Right lobe of liver (tissue), 6 donors: ENCODE measurements around the gene PRKAG2. TPM values are rescaled to one million over a fixed set of nuclear protein-coding genes. Genes with fewer than 3 reads are reported as not detected.
A peak's percentile ranks its signal among the peaks of the same experiment; 100 is the strongest.

Experiments
- ATAC-seq, 4 donors: fragments of 200-7000 bp; cut with Tn5 transposase; one replicate each; pipeline ENCODE4 v1.9.1; 2020; ENCODE audit warnings: mild to moderate bottlenecking in 4 of 4, moderate library complexity in 4 of 4
- DNase-seq, 3 donors: peaks; one replicate each; pipeline ENCODE4 v3.0.0-alpha.2; 2020
- H3K27ac ChIP-seq, 3 donors: fragments of 200-600 bp; one replicate each; pipeline ENCODE4 v1.8.0; 2022
- H3K27me3 ChIP-seq, 2 donors: fragments of 200-600 bp; one replicate each; pipeline ENCODE4 v1.8.0; 2022
- H3K36me3 ChIP-seq, 4 donors: fragments of 200-600 bp; sonication (generic) in 1 of 4; one replicate each; pipeline versions ENCODE4 v1.5.1 to v1.8.0; 2017 to 2022; ENCODE audit warnings: control low read depth in 1 of 4
- H3K4me1 ChIP-seq, 4 donors: fragments of 200-600 bp; sonication (generic) in 1 of 4; one replicate each; pipeline versions ENCODE4 v1.5.1 to v1.8.0; 2017 to 2022; ENCODE audit warnings: control low read depth in 1 of 4
- H3K4me3 ChIP-seq, 3 donors: fragments of 200-600 bp; one replicate each; pipeline ENCODE4 v1.8.0; 2022
- H3K9me3 ChIP-seq, 4 donors: fragments of 200-600 bp; sonication (generic) in 1 of 4; one replicate each; pipeline versions ENCODE4 v1.5.1 to v1.8.0; 2017 to 2022; ENCODE audit warnings: control low read depth in 1 of 4
- POLR2A ChIP-seq: fragments of 450-650 bp; IDR thresholded peaks from one replicate; pipeline ENCODE4 v1.6.1; 2017; ENCODE audit warnings: antibody characterized with exemption, mild to moderate bottlenecking
- WGBS: methylation state at CpG from one replicate; pipeline ENCODE4 v1.1.6; 2018; ENCODE audit warnings: low coverage, low lambda C conversion rate; ENCODE audit not compliant: insufficient coverage; ENCODE audit errors: missing lambda C conversion rate; 5-methylcytosine and 5-hydroxymethylcytosine counted together
- intact Hi-C, 2 donors: fragments of 100-400 bp; cut with DNase I; formaldehyde crosslinking; loops; one replicate each; pipeline versions ENCODE4 v1.11.2 to v1.14.1; 2022
- total RNA-seq, 6 experiments: library from RNA; depleted of rRNA in 2 of 6; stranded (reverse); fragments of >200 nt in 2 of 6; fragmentation: NEBNext Ultra II Directional in 3 of 6; extraction: Animal tissue kit (Norgen Biotek cat#: 25700) in 3 of 6; gene quantifications; one replicate each; pipeline versions ENCODE4 v1.1.0 to v1.2.4, GENCODE V29; 2016 to 2023
- TF ChIP-seq, protein P1 (sequence below), 4 donors: fragments of 200-600 bp in 3 of 4; fragments of 450-650 bp in 1 of 4; IDR thresholded peaks; one replicate each; pipeline versions ENCODE4 v1.5.1 to v1.8.0; 2016 to 2022; ENCODE audit warnings: antibody characterized with exemption in 4 of 4, mild to moderate bottlenecking in 2 of 4
- donor health status: DM: no; HTN: yes; CAD: no.
- donor health status: DM: no; HTN: no; CAD: no.
- donor health status: DM: no; HTN: no; CAD: no.
- donor health status: DM: no; HTN: yes; CAD: no.
- donor health status: DM: no; HTN: yes; CAD: no.

Gene PRKAG2
- total RNA-seq, 6 experiments from 2014 or later: 20.6 to 63.6 (median 29.5) TPM

DNA sequence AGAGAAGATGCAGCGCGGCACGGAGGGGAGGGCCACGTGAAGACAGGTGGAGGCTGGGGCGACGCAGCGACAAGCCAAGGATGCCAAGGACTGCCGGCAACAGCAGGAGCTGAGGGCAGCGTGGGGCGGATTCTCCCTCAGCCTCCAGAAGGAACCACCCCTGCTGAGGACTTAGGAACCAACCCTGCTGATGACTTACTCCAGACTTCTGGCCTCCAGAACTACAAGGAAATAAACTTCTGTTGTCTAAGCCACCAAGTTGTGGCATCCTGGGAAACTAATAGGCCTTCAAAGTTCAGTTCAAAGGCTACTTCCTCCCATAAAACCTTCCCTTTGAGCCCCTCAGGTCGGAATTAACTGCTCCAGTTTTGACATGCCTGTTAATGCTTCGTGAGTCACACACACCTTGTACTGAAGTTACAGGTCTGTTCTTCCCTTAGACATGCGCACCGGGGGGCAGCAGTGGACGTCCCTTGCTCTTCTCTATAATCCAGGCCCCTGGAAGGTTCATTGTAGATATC is 268.8 kb downstream of the PRKAG2 start:
- no peak overlapping the region for H3K27ac ChIP-seq
- no peak for TF ChIP-seq POLR2A
- TF ChIP-seq, protein P1, sequence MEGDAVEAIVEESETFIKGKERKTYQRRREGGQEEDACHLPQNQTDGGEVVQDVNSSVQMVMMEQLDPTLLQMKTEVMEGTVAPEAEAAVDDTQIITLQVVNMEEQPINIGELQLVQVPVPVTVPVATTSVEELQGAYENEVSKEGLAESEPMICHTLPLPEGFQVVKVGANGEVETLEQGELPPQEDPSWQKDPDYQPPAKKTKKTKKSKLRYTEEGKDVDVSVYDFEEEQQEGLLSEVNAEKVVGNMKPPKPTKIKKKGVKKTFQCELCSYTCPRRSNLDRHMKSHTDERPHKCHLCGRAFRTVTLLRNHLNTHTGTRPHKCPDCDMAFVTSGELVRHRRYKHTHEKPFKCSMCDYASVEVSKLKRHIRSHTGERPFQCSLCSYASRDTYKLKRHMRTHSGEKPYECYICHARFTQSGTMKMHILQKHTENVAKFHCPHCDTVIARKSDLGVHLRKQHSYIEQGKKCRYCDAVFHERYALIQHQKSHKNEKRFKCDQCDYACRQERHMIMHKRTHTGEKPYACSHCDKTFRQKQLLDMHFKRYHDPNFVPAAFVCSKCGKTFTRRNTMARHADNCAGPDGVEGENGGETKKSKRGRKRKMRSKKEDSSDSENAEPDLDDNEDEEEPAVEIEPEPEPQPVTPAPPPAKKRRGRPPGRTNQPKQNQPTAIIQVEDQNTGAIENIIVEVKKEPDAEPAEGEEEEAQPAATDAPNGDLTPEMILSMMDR (IDR thresholded peaks at IDR 0.05): no peak
- H3K4me1 ChIP-seq: no peaks in the 10 kb centered on the region
- H3K9me3 ChIP-seq: no peaks in the 10 kb centered on the region
- ATAC-seq (peak in 1 of 4 donors; percentile 7), DNase-seq (no peak)
- H3K4me3 ChIP-seq: no peak overlapping the region
- no peaks in the 10 kb centered on the region for H3K27me3 ChIP-seq
- 55% methylated on average over 4 of the region's 15 CpGs for WGBS
- intact Hi-C loops: no loop called here
- H3K36me3 ChIP-seq: peaks cover 0 to 10% (median 0%) of the 10 kb centered on the region in 4 donors

DNA sequence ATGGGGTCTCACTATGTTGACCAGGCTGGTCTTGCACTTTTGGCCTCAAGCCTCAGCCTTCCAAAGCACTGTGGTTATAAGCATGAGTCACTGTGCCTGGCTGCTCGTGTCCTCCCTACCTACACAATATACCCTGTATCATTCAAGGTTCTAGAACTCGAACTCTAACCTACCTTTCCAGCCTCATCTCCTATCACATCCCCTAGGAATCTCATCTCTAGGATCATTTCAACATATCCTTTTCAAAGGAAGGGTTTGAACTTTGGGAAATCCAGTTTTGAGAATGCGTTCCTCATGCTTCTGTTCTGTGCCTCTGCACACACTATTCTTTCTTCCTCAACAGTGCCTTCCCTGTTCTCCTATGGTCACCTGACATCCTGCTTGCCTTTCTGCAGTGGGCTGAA is 269.4 kb downstream of the PRKAG2 start:
- H3K36me3 ChIP-seq: peaks cover 0 to 10% (median 0%) of the 10 kb centered on the region in 4 donors
- intact Hi-C loops: no loop called here
- DNase-seq (no peak), ATAC-seq (peak in 1 of 4 donors; percentile 60)
- TF ChIP-seq POLR2A: no peak
- TF ChIP-seq, protein P1 (IDR thresholded peaks at IDR 0.05): no peak
- H3K9me3 ChIP-seq: no peaks in the 10 kb centered on the region
- H3K27ac ChIP-seq: no peak overlapping the region
- H3K4me1 ChIP-seq: no peaks in the 10 kb centered on the region
- H3K27me3 ChIP-seq: no peaks in the 10 kb centered on the region
- WGBS: 78% methylated on average over 3 of the region's 3 CpGs
- H3K4me3 ChIP-seq: no peak overlapping the region

DNA sequence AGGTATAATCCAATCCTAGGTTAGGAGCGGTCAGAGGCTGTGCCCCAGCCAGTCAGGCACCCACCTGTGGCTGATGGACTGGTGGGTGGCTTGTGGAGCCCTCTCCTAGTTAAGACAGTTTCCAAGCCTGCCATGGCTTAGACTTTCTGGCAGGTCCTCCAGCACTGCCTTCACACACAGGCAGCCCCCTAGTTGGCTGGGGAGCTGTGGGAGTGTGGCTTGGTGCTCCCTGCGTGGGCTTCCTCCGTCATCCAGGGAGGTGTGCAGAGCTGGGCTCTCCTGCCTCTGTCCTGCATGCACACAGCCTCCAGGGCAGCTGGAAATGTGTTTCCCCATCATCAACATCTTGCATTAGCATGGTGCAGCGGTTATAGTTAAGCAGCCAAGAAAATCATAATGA is 273.0 kb downstream of the PRKAG2 start:
- no CpG with 5 or more reads among the region's 4 CpGs for WGBS
- DNase-seq: no peak
- H3K4me1 ChIP-seq: no peaks in the 10 kb centered on the region
- no peaks in the 10 kb centered on the region for H3K9me3 ChIP-seq
- intact Hi-C loops: no loop called here
- no peak overlapping the region for H3K27ac ChIP-seq
- peak in 1 of 4 donors; percentile 22 for ATAC-seq
- TF ChIP-seq, protein P1 (IDR thresholded peaks at IDR 0.05): no peak
- TF ChIP-seq POLR2A: no peak
- H3K4me3 ChIP-seq: no peak overlapping the region
- H3K27me3 ChIP-seq: no peaks in the 10 kb centered on the region
- H3K36me3 ChIP-seq: peaks cover 0 to 5% (median 0%) of the 10 kb centered on the region in 4 donors

DNA sequence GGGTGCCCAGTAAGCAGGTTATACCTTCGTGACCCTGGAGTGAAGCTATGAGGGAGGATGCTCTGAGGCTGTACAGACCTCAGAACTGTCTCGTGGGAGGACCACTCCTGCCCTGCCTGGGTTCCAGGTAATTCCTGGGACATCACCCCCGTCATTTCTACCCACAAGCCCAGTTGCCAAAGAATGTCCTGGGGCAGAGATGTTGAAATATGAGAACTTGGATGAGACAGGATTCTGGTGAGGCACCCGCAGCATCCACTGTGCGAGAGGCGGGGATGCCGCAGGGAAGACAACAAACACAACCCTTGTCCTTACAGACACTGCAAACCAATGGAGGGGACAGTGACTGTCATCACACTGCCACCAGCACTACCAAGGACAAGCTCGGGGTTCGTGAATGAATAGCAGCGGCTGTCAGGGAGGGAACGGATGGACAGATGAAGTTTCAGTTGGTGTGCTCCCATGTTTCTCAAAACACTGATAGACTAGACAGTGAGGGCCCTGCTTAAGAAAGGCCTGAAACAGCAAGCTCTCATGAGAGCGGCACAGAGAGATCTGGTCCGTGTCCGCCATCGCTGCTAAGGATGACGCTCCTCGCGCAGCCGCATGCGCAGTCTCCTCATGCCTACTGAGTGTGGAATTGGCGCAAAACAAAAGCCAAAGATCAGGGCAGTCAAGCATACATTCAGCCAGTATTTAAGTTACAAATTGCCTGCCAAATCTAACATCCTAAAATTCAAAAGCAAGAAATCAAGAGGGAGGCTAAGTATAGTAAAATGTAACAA is 275.2 kb downstream of the PRKAG2 start:
- H3K36me3 ChIP-seq: peaks cover 0 to 5% (median 0%) of the 10 kb centered on the region in 4 donors
- intact Hi-C loops: no loop called here
- 95% methylated on average over 13 of the region's 21 CpGs for WGBS

More for the DNA sequence above, 275.2 kb downstream of the PRKAG2 start:
- no peaks in the 10 kb centered on the region for H3K4me1 ChIP-seq
- ATAC-seq (peak in 1 of 4 donors; percentile 18), DNase-seq (no peak)
- no peak overlapping the region for H3K27ac ChIP-seq
- H3K4me3 ChIP-seq: no peak overlapping the region
- no peaks in the 10 kb centered on the region for H3K9me3 ChIP-seq
- TF ChIP-seq, protein P1 (IDR thresholded peaks at IDR 0.05): no peak
- no peaks in the 10 kb centered on the region for H3K27me3 ChIP-seq
